ENCODE measurements around the gene R3HCC1L.
A peak's percentile ranks its signal among the peaks of the same experiment; 100 is the strongest.
"Not testable (repeated sequence)": the region's sequence is repeated elsewhere in the genome, so short reads cannot be mapped to it uniquely, and the experiment has no call there.

Gene R3HCC1L

GRCh38 chr10:98141484-98142073, 7.1 kb downstream of the R3HCC1L start:
- TF ChIP-seq GATA1 (IDR thresholded peaks at IDR 0.05; ENCODE audit: low read depth, low read length) (no peak), POLR2A (IDR thresholded peaks at IDR 0.05; ENCODE audit: low read length) (no peak)
- DNase-seq = no peak

- no peak for DNase-seq
- TF ChIP-seq GATA1 (IDR thresholded peaks at IDR 0.05; ENCODE audit: low read depth, low read length) (no peak), POLR2A (IDR thresholded peaks at IDR 0.05; ENCODE audit: low read length) (no peak)
Observed at GRCh38 chr10:98144985-98145384, 10.5 kb downstream of the R3HCC1L start.

- TF ChIP-seq POLR2A (IDR thresholded peaks at IDR 0.05; ENCODE audit: low read length) (no peak), GATA1 (IDR thresholded peaks at IDR 0.05; ENCODE audit: low read depth, low read length) (no peak)
- DNase-seq = no peak
Observed at GRCh38 chr10:98149858-98150257, 15.4 kb downstream of the R3HCC1L start.

GRCh38 chr10:98150544-98150943, 16.1 kb downstream of the R3HCC1L start:
- no peak for TF ChIP-seq GATA1 (IDR thresholded peaks at IDR 0.05; ENCODE audit: low read depth, low read length)
- TF ChIP-seq POLR2A (IDR thresholded peaks at IDR 0.05; ENCODE audit: low read length) = no peak
- no peak for DNase-seq

- DNase-seq = not testable (repeated sequence)
Observed at GRCh38 chr10:98152778-98153177, 18.3 kb downstream of the R3HCC1L start.

- peak; percentile 13 to 54 for DNase-seq
Observed at GRCh38 chr10:98153213-98153958, 18.9 kb downstream of the R3HCC1L start.

GRCh38 chr10:98154076-98154475, 19.6 kb downstream of the R3HCC1L start:
- no peak for DNase-seq
- TF ChIP-seq POLR2A (IDR thresholded peaks at IDR 0.05; ENCODE audit: low read length) (no peak), GATA1 (IDR thresholded peaks at IDR 0.05; ENCODE audit: low read depth, low read length) (no peak)

- TF ChIP-seq GATA1 (IDR thresholded peaks at IDR 0.05; ENCODE audit: low read depth, low read length) (no peak), POLR2A (IDR thresholded peaks at IDR 0.05; ENCODE audit: low read length) (no peak)
- no peak for DNase-seq
Observed at GRCh38 chr10:98158576-98158975, 24.1 kb downstream of the R3HCC1L start.

GRCh38 chr10:98163941-98164340, 29.5 kb downstream of the R3HCC1L start:
- TF ChIP-seq GATA1 (IDR thresholded peaks at IDR 0.05; ENCODE audit: low read depth, low read length) (no peak), POLR2A (IDR thresholded peaks at IDR 0.05; ENCODE audit: low read length) (no peak)
- no peak for DNase-seq

GRCh38 chr10:98167191-98167590, 32.7 kb downstream of the R3HCC1L start:
- TF ChIP-seq GATA1 (IDR thresholded peaks at IDR 0.05; ENCODE audit: low read depth, low read length) (no peak), POLR2A (IDR thresholded peaks at IDR 0.05; ENCODE audit: low read length) (no peak)
- DNase-seq = no peak

- TF ChIP-seq GATA1 (IDR thresholded peaks at IDR 0.05; ENCODE audit: low read depth, low read length) = no peak
- no peak for TF ChIP-seq POLR2A (IDR thresholded peaks at IDR 0.05; ENCODE audit: low read length)
Observed at GRCh38 chr10:98168147-98168546, 33.7 kb downstream of the R3HCC1L start.

GRCh38 chr10:98168766-98169165, 34.3 kb downstream of the R3HCC1L start:
- no peak for DNase-seq
- TF ChIP-seq GATA1 (IDR thresholded peaks at IDR 0.05; ENCODE audit: low read depth, low read length) = no peak

More at GRCh38 chr10:98168147-98168546, 33.7 kb downstream of the R3HCC1L start:
- DNase-seq = no peak

- no peak for DNase-seq
- no peak for TF ChIP-seq GATA1 (IDR thresholded peaks at IDR 0.05; ENCODE audit: low read depth, low read length)
Observed at GRCh38 chr10:98169379-98169778, 34.9 kb downstream of the R3HCC1L start.

- peak; percentile 67 to 82 for DNase-seq
- TF ChIP-seq GATA1 (IDR thresholded peaks at IDR 0.05; ENCODE audit: low read depth, low read length) = no peak
- no peak for TF ChIP-seq POLR2A (IDR thresholded peaks at IDR 0.05; ENCODE audit: low read length)
Observed at GRCh38 chr10:98170249-98171117, 36.0 kb downstream of the R3HCC1L start.

GRCh38 chr10:98172073-98172472, 37.6 kb downstream of the R3HCC1L start:
- no peak for DNase-seq
- TF ChIP-seq GATA1 (IDR thresholded peaks at IDR 0.05; ENCODE audit: low read depth, low read length) (no peak), POLR2A (IDR thresholded peaks at IDR 0.05; ENCODE audit: low read length) (no peak)

Data from erythroblast (primary cell).